GM12878 (cell line): ENCODE results near the gene PITPNC1.

Experiments used
- CTCF ChIP-seq, 3 experiments: IDR thresholded peaks in 2 of 3; conservative IDR thresholded peaks in 1 of 3; 2 replicates each; pipeline ENCODE4 v1.5.1; 2011; ENCODE audit warnings: low read depth in 3 of 3, low read length in 3 of 3, mild to moderate bottlenecking in 3 of 3, control low read depth in 2 of 3, moderate library complexity in 2 of 3, inconsistent platforms in 1 of 3, mixed read lengths in 1 of 3; ENCODE audit not compliant: control insufficient read depth in 2 of 3, insufficient read depth in 1 of 3; ENCODE audit errors: extremely low read depth in 1 of 3
- NR2C2 ChIP-seq: IDR thresholded peaks from 2 replicates; pipeline ENCODE4 v1.6.1; 2011; ENCODE audit warnings: borderline replicate concordance, low read depth; ENCODE audit not compliant: control insufficient read depth, insufficient read length
- SPI1 ChIP-seq: IDR thresholded peaks from 2 replicates; pipeline ENCODE4 v1.6.1; 2011; ENCODE audit warnings: low read depth, mild to moderate bottlenecking, low read length, moderate library complexity, borderline replicate concordance; ENCODE audit not compliant: insufficient read depth
- ZNF274 ChIP-seq: IDR thresholded peaks from one replicate; pipeline ENCODE4 v1.8.0; 2011; ENCODE audit not compliant: insufficient read length, insufficient read depth

- TF ChIP-seq NR2C2: no peak
- no peak for TF ChIP-seq SPI1
- no peak for TF ChIP-seq CTCF (IDR thresholded peaks at IDR 0.05 in 2 of 3, conservative IDR thresholded peaks at IDR 0.05 in 1 of 3; ENCODE audit: control insufficient read depth in 2 of 3, extremely low read depth in 1 of 3, insufficient read depth in 1 of 3, low read depth in 3 of 3, low read length in 3 of 3)
- TF ChIP-seq ZNF274: no peak
Observed at GRCh38 chr17:67730731-67731130, 353.6 kb downstream of the PITPNC1 start.
